SKM-1 treated with dmso at 0.1 percent for 144 hours (cell line): Measurements from ENCODE around the gene LONP2.
"Not testable (repeated sequence)": the region's sequence is repeated elsewhere in the genome, so short reads cannot be mapped to it uniquely, and the experiment has no call there.

ENCODE experiments used
- DNase-seq: peaks from one replicate; lab custom pipeline; 2025; ENCODE audit not compliant: unreplicated experiment; lab: John Stamatoyannopoulos, UW

The LONP2 gene

GRCh38 chr16:48386559-48387312 is 142.6 kb downstream of the LONP2 start:
- no peak for DNase-seq

- DNase-seq: no peak
These were observed 148.3 kb downstream of the LONP2 start for GRCh38 chr16:48392407-48392806.

DNA sequence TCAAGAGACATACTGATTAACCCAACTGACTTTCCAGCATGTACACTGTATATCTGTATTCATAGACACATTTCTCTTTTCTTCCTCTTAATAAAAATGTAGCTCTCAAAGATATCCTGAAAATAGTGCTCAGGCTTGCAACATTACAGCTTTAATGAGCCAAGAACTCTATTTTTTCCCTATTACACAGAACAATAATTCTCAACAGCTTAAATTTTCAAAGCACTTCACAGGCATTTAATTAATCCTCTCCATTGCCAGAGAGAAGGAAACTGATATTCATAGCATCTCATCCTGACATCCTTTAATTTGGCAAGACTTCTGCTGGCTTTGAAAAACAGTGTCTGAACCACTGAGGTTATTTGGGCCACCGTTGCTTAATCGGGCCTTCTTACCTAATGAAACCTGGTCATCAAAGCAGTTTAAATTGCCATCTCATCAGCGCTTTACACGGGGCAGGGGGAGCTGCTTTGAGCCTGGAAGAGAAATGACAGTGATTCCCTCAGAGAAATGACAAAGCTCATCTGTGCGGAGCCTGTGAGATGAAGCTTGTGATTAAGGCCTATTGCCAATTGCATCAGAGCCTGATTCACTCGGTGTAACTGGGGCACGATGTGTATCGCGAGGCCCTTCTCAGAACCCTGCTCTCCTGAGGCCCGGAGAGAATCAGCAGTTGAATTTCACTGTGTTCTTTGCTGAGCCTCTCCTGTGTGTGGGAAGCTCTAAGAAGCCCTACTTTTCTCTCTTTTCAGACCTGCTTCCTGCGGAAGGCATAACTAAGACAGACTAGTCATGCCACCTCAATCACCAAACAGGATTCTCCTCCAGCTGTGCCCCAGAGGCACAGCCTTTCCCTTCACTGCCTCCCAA is 149.6 kb downstream of the LONP2 start:
- DNase-seq: no peak

DNA sequence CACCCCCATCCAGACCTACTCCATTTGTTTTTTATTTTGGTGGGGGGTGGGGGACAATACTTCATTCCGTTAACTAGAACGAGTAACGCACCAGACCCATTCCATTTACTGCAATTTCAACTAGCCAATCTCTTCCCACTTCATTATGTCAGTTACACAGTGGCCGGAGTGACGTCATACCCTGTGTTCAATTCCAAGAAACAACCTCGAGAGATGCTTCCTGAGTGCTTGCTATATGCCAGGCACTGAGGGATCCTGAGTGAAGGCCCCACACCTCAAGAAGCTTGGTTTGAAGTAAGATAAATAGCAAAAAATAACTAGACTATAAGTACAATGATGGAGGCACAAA is 150.2 kb downstream of the LONP2 start:
- DNase-seq: no peak

DNA sequence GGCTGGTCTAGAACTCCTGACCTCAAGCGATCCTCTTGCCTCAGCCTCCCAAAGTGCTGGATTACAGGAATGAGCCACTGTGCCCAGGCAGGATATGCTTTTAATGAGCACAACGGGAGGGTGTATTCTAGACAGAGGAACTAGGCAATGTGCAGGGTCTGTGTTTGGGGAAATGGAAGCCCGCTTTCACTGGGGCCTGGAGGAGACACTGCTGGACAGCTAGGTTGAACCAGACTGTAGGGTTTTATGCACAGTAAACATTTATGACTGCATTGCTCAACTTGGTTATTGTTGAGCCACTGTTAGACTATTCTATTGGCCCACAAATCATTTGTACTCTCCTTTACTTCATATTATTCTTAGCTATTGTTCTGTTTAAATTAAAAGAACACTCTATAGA is 151.3 kb downstream of the LONP2 start:
- no peak for DNase-seq

DNA sequence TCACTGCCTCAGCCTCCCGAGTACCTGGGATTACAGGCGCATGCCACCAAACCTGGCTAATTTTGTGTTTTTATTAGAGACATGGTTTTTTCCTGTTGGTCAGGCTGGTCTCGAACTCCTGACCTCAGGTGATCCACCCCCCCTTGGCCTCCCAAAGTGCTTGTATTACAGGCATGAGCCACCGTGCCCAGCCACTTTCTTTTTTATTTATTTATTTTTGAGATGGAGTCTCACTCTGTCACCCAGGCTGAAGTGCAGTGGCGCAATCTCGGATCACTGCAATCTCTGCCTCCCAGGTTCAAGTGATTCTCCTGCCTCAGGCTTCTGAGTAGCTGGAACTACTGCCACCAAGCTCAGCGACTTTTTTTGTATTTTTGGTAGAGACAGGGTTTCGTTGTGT is 158.4 kb downstream of the LONP2 start:
- not testable (repeated sequence) for DNase-seq

DNA sequence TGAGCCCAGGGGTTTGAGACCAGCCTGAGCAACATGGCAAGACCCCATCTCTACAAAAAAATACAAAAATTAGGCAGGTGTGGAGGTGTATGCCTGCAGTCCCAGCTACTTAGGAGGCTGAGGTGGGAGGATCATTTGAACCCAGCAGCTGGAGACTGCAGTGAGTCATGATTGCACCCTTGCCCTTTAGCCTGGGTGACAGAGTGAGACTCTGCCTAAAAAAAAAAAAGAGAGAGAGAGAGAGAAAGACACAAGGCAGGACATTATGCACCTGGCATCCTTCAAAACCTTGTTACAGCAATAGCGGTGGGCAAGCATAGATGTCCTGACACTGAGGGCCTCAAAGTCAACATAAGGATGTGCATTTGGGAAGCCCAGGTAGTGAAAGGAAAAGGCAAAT is 161.1 kb downstream of the LONP2 start:
- DNase-seq: no peak

DNA sequence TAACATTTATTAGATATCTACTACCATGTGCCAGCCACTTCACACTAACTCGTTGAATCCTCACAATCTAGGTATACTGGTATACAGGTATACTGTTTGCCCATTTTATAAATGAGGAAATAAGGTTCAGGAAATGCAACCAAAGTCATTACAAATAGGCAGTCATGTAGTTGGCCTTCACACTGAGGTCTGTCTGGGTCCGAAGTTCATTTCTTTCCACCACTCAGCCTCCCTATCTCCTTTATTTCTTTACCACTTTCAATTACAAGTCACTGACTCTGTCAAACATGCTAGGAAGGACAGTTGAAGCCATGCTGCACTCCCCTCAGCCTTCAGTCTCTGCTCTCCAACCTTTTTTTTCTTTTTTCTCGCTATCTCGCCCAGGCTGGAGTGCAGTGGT is 161.8 kb downstream of the LONP2 start:
- DNase-seq: no peak
